Progenitor cell of endocrine pancreas (in vitro differentiated cells): ENCODE data around the gene KCNT1. TPM values are rescaled to one million over a fixed set of nuclear protein-coding genes. Genes with fewer than 3 reads are reported as not detected.

ENCODE experiments used
- DNase-seq: peaks from one replicate; pipeline ENCODE4 v3.0.0; 2021; ENCODE audit warnings: low spot score; ENCODE audit not compliant: unreplicated experiment
- H3K27ac Mint-ChIP-seq: 2 replicates; pipeline ENCODE4 v1.8.0; 2021; ENCODE audit warnings: mild to moderate bottlenecking, moderate library complexity, mixed read lengths
- H3K27me3 Mint-ChIP-seq: 2 replicates; pipeline ENCODE4 v1.8.0; 2021; ENCODE audit warnings: mixed read lengths
- H3K36me3 Mint-ChIP-seq: 2 replicates; pipeline ENCODE4 v1.8.0; 2022; ENCODE audit warnings: mixed read lengths; ENCODE audit not compliant: insufficient read depth
- H3K4me1 Mint-ChIP-seq: 2 replicates; pipeline ENCODE4 v1.8.0; 2021; ENCODE audit warnings: low read depth, mixed read lengths
- H3K4me3 Mint-ChIP-seq: 2 replicates; pipeline ENCODE4 v1.8.0; 2021; ENCODE audit warnings: low read depth, mild to moderate bottlenecking, moderate library complexity, mixed read lengths
- H3K9me3 Mint-ChIP-seq: 2 replicates; pipeline ENCODE4 v1.8.0; 2021; ENCODE audit warnings: low read depth, mixed read lengths
- total RNA-seq: library from RNA; stranded (reverse); gene quantifications from 2 replicates; pipeline ENCODE4 v1.2.1, GENCODE V29; 2021
- TF ChIP-seq, protein P1 (sequence below): fragments of 200-600 bp; sonication (generic); IDR thresholded peaks from one replicate; pipeline ENCODE4 v1.5.0; 2021; ENCODE audit warnings: antibody characterized with exemption, mild to moderate bottlenecking; ENCODE audit not compliant: unreplicated experiment

Gene KCNT1
- total RNA-seq, 1 donor from 2014 or later = not detected

DNA sequence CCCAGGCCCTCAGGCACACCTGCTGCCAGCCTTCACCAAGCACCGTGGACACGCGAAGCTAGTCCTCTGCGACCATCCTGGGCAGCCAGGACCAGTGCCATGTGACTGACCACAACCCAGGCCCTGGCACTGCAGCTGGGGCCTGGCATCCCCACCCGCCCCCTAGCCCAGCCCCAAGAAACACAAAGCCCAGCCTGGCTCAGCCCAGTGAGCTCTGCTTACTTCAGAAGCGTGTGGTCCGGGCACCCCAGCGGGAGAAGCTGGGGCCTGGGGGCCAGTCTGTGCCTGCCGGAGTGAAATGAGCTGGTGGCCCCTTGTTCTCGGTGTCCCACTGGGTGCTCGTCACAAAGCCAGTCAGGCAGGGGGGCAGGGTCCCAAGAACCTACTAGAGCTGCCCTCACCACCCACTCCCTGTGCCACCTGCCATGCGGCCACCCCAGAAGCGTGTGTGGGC, 87.9 kb downstream of the KCNT1 start:
- no peaks in the 10 kb centered on the region for H3K9me3 Mint-ChIP-seq
- H3K27ac Mint-ChIP-seq = no peak overlapping the region
- no peaks in the 10 kb centered on the region for H3K36me3 Mint-ChIP-seq
- no peak overlapping the region for H3K4me3 Mint-ChIP-seq
- no peaks in the 10 kb centered on the region for H3K4me1 Mint-ChIP-seq
- no peaks in the 10 kb centered on the region for H3K27me3 Mint-ChIP-seq
- no peak for DNase-seq
- TF ChIP-seq, protein P1, sequence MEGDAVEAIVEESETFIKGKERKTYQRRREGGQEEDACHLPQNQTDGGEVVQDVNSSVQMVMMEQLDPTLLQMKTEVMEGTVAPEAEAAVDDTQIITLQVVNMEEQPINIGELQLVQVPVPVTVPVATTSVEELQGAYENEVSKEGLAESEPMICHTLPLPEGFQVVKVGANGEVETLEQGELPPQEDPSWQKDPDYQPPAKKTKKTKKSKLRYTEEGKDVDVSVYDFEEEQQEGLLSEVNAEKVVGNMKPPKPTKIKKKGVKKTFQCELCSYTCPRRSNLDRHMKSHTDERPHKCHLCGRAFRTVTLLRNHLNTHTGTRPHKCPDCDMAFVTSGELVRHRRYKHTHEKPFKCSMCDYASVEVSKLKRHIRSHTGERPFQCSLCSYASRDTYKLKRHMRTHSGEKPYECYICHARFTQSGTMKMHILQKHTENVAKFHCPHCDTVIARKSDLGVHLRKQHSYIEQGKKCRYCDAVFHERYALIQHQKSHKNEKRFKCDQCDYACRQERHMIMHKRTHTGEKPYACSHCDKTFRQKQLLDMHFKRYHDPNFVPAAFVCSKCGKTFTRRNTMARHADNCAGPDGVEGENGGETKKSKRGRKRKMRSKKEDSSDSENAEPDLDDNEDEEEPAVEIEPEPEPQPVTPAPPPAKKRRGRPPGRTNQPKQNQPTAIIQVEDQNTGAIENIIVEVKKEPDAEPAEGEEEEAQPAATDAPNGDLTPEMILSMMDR = no peak

DNA sequence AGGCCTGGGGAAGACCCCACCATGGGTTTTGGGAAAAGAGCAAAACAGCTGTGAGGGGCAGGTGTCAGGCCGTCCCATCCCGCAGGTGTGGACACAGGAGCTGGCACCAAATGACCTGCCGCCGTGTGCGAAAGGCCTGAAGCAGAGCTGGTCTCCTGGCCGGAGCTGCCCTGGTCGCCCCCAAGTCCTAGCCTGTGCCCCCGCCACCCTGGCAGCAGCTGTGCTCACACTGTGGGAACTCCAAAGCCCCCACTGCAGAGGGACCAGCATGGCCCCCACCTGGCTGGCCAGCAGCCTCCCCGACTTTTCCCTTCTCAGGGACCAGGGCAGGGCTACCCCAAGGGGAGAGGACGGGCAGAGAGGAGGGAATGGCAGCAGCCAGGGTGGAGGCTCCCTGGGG, 88.4 kb downstream of the KCNT1 start:
- no peak overlapping the region for H3K27ac Mint-ChIP-seq
- H3K9me3 Mint-ChIP-seq = no peaks in the 10 kb centered on the region
- H3K4me3 Mint-ChIP-seq = no peak overlapping the region
- H3K4me1 Mint-ChIP-seq = no peaks in the 10 kb centered on the region
- TF ChIP-seq, protein P1 = no peak
- no peaks in the 10 kb centered on the region for H3K36me3 Mint-ChIP-seq
- DNase-seq = no peak
- no peaks in the 10 kb centered on the region for H3K27me3 Mint-ChIP-seq

DNA sequence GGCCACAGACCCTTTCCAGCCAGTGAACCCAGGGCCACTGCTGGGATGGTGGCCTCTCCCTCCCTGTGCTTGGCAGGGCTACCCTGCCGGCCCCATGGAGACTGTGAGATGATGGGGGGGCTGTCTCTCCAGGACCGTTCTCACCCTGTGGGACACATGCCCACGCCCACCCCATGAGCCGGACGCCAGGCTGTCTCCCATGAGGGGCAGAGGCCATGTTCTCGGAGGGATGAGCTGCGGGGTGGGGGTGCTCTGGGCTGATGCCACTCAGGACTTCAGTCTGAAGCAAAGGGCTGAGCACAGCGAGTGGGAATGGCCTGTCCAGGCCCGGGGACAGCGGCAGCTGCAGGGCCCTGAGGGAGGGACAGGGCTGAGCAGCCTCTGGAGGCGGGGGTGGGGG, 88.9 kb downstream of the KCNT1 start:
- Mint-ChIP-seq H3K27me3 (no peaks in the 10 kb centered on the region), H3K4me1 (no peaks in the 10 kb centered on the region), H3K36me3 (no peaks in the 10 kb centered on the region), H3K4me3 (no peak overlapping the region), H3K27ac (no peak overlapping the region), H3K9me3 (no peaks in the 10 kb centered on the region)
- no peak for DNase-seq
- TF ChIP-seq, protein P1 = no peak

DNA sequence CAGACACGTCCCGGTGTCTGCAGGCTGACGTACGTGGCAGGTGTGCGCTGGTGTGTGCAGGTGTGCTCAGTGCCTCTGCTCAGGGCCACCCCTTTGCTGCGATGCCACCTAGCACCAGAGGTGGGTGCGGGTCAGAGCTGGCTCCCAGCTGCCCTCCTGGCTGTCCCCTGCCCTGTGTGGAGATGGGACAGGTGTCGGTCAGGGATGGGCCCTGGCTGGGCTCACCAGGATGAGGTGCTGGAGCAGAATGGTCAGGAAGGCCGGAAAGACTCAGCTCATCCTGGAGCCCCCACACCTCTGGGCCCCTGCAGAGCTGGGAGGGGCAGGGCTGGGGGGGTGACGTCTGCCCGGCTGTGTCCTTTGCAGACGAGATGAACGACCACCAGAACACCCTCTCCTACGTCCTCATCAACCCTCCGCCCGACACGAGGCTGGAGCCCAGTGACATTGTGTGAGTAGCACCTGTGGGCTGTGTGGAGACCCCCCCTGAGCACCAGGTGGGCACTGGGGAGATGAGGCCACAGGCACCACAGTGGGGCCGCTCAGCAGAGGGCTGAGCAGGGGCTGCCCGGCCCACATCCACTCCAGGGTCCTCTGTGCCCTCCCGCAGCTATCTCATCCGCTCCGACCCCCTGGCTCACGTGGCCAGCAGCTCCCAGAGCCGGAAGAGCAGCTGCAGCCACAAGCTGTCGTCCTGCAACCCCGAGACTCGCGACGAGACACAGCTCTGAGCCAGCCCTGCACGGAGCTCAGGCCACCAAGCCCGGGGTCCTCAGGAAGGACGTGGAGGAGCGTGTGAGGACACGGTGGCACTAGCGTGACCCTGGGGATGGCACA, 89.7 kb downstream of the KCNT1 start:
- H3K9me3 Mint-ChIP-seq = no peaks in the 10 kb centered on the region
- no peaks in the 10 kb centered on the region for H3K36me3 Mint-ChIP-seq
- no peak for DNase-seq
- H3K4me3 Mint-ChIP-seq = no peak overlapping the region
- H3K27me3 Mint-ChIP-seq = no peaks in the 10 kb centered on the region
- no peak overlapping the region for H3K27ac Mint-ChIP-seq
- TF ChIP-seq, protein P1 = no peak
- H3K4me1 Mint-ChIP-seq = no peaks in the 10 kb centered on the region

DNA sequence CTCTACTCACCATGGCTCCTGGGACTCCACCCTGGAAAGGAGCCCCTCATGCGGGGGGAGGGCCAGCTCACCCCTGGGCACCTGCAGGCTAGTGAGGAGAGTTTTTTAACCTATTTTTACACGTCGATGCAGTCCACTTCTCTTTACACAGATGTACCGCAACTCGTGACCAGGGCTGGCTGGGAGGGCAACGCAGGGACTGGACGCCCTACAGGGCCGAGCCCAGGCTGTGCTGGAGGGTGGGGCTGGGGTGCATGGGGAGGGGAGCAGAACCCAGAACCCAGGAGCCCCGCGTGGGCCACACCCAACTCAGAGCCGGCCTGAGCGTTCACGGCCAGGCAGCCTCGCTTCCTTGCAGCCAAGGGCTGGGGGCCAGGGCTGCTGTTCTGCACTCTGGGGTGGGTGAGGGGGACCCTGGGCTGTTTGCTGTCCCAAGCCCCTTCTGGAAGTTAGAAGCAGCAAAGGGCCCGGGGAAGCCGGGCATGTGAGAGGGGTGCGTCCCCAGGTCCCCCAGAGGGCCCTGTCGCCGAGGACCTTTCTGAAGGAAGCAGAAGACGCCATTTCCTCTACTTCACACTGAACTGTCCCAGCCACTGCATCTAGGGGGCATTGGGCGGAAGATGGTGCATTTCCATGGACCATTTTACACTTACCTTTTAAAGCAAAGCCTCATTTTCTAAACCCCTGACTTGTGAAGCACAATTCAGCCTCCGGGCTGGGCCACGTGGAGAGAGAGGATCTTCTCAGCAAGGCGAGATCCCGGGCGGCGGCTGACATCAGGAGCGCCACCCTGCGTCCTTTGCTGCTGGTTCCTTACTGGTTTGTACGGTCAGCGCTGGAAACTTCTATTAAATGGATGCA, 90.5 kb downstream of the KCNT1 start:
- no peaks in the 10 kb centered on the region for H3K27me3 Mint-ChIP-seq
- no peaks in the 10 kb centered on the region for H3K36me3 Mint-ChIP-seq
- H3K27ac Mint-ChIP-seq = no peak overlapping the region
- no peak for DNase-seq
- H3K9me3 Mint-ChIP-seq = no peaks in the 10 kb centered on the region
- no peaks in the 10 kb centered on the region for H3K4me1 Mint-ChIP-seq
- H3K4me3 Mint-ChIP-seq = no peak overlapping the region
- TF ChIP-seq, protein P1 = no peak
